KMS-11 (cell line): Measurements from ENCODE around the gene DNM3.

Experiments used
- H2AFZ ChIP-seq: fragments of 200-600 bp; sonication (generic); 2 replicates; pipeline ENCODE4 v1.6.1; 2016; ENCODE audit warnings: antibody characterized with exemption, mixed run types, low read depth
- H3K27ac ChIP-seq: fragments of 200-600 bp; sonication (generic); 2 replicates; pipeline ENCODE4 v1.6.1; 2016; ENCODE audit warnings: mild to moderate bottlenecking, mixed run types
- H3K27me3 ChIP-seq: fragments of 200-600 bp; sonication (generic); 2 replicates; pipeline ENCODE4 v1.6.1; 2017; ENCODE audit warnings: mild to moderate bottlenecking, low read depth, mixed run types, moderate library complexity; ENCODE audit not compliant: insufficient read depth
- H3K36me3 ChIP-seq: fragments of 200-600 bp; sonication (generic); 2 replicates; pipeline ENCODE4 v1.6.1; 2017; ENCODE audit warnings: mild to moderate bottlenecking, mixed run types; ENCODE audit not compliant: insufficient read depth
- H3K4me1 ChIP-seq: fragments of 200-600 bp; sonication (generic); 2 replicates; pipeline ENCODE4 v1.6.1; 2016; ENCODE audit warnings: mild to moderate bottlenecking, low read depth, mixed run types; ENCODE audit not compliant: poor library complexity, severe bottlenecking
- H3K4me2 ChIP-seq: fragments of 200-600 bp; sonication (generic); 2 replicates; pipeline ENCODE4 v1.7.0; 2016; ENCODE audit warnings: mild to moderate bottlenecking, mixed run types
- H3K4me3 ChIP-seq: fragments of 200-600 bp; sonication (generic); IDR thresholded peaks from 2 replicates; pipeline ENCODE4 v1.6.1; 2017; ENCODE audit warnings: low read depth, low read length, mixed read lengths; ENCODE audit not compliant: insufficient read depth
- H3K79me2 ChIP-seq: fragments of 200-600 bp; sonication (generic); 2 replicates; pipeline ENCODE4 v1.6.1; 2016; ENCODE audit warnings: low read depth, mixed run types; ENCODE audit not compliant: insufficient read depth
- H3K9ac ChIP-seq: fragments of 200-600 bp; sonication (generic); 2 replicates; pipeline ENCODE4 v1.6.1; 2016; ENCODE audit warnings: mild to moderate bottlenecking, mixed run types
- H4K20me1 ChIP-seq: fragments of 200-600 bp; sonication (generic); 2 replicates; pipeline ENCODE4 v1.6.1; 2016; ENCODE audit warnings: mild to moderate bottlenecking, mixed run types; ENCODE audit not compliant: insufficient read depth
- CTCF ChIP-seq: fragments of 200-600 bp; sonication (generic); conservative IDR thresholded peaks from 2 replicates; pipeline ENCODE4 v1.6.1; 2017; ENCODE audit warnings: low read depth, mild to moderate bottlenecking, antibody characterized with exemption, low read length, moderate library complexity, mixed read lengths

The DNM3 gene

GRCh38 chr1:172212124-172212523 is 370.8 kb downstream of the DNM3 start:
- H4K20me1 ChIP-seq, result no peaks in the 10 kb centered on the region

GRCh38 chr1:172215006-172215405 is 373.7 kb downstream of the DNM3 start:
- Histone ChIP-seq H4K20me1 (no peaks in the 10 kb centered on the region), H3K36me3 (no peaks in the 10 kb centered on the region), H3K27ac (no peak overlapping the region), H3K4me2 (no peak overlapping the region), H3K4me3 (no peak overlapping the region), H3K27me3 (no peaks in the 10 kb centered on the region), H3K79me2 (no peaks in the 10 kb centered on the region), H3K4me1 (no peaks in the 10 kb centered on the region), H2AFZ (no peak overlapping the region), H3K9ac (no peak overlapping the region)
- no peak for TF ChIP-seq CTCF

More at GRCh38 chr1:172212124-172212523, 370.8 kb downstream of the DNM3 start:
- no peak for TF ChIP-seq CTCF
- no peak overlapping the region for H3K27ac ChIP-seq
- no peak overlapping the region for H3K4me2 ChIP-seq
- H3K79me2 ChIP-seq, result no peaks in the 10 kb centered on the region
- H3K27me3 ChIP-seq, result no peaks in the 10 kb centered on the region
- no peak overlapping the region for H3K4me3 ChIP-seq
- no peak overlapping the region for H2AFZ ChIP-seq
- no peak overlapping the region for H3K9ac ChIP-seq
- no peaks in the 10 kb centered on the region for H3K36me3 ChIP-seq
- no peaks in the 10 kb centered on the region for H3K4me1 ChIP-seq

- no peak overlapping the region for H2AFZ ChIP-seq
- H3K9ac ChIP-seq, result no peak overlapping the region
- no peaks in the 10 kb centered on the region for H3K79me2 ChIP-seq
- no peaks in the 10 kb centered on the region for H3K27me3 ChIP-seq
- H3K36me3 ChIP-seq, result no peaks in the 10 kb centered on the region
- no peaks in the 10 kb centered on the region for H3K4me1 ChIP-seq
- H3K27ac ChIP-seq, result no peak overlapping the region
- TF ChIP-seq CTCF, result no peak
- H3K4me2 ChIP-seq, result no peak overlapping the region
- no peak overlapping the region for H3K4me3 ChIP-seq
- no peaks in the 10 kb centered on the region for H4K20me1 ChIP-seq
These were observed 378.7 kb downstream of the DNM3 start for GRCh38 chr1:172219966-172220365.

- Histone ChIP-seq H3K4me3 (no peak overlapping the region), H3K27ac (no peak overlapping the region), H3K27me3 (no peaks in the 10 kb centered on the region), H3K4me2 (no peak overlapping the region), H2AFZ (no peak overlapping the region), H3K9ac (no peak overlapping the region), H4K20me1 (no peaks in the 10 kb centered on the region), H3K36me3 (no peaks in the 10 kb centered on the region), H3K4me1 (no peaks in the 10 kb centered on the region), H3K79me2 (no peaks in the 10 kb centered on the region)
- TF ChIP-seq CTCF, result no peak
These were observed 379.1 kb downstream of the DNM3 start for GRCh38 chr1:172220376-172220775.

- TF ChIP-seq CTCF, result no peak
- Histone ChIP-seq H3K4me1 (no peaks in the 10 kb centered on the region), H3K27ac (no peak overlapping the region), H4K20me1 (no peaks in the 10 kb centered on the region), H3K27me3 (no peaks in the 10 kb centered on the region), H3K36me3 (no peaks in the 10 kb centered on the region), H2AFZ (no peak overlapping the region), H3K9ac (no peak overlapping the region), H3K79me2 (no peaks in the 10 kb centered on the region), H3K4me3 (no peak overlapping the region), H3K4me2 (no peak overlapping the region)
These were observed 380.1 kb downstream of the DNM3 start for GRCh38 chr1:172221436-172221835.
